Nephron (organoid): Measurements from ENCODE around the gene LENG9.
A peak's percentile ranks its signal among the peaks of the same experiment; 100 is the strongest.

Experiments
- H3K27ac Mint-ChIP-seq, 3 experiments: 2 replicates each; pipeline ENCODE4 v1.8.0; 2020; ENCODE audit warnings: mixed read lengths in 3 of 3, mild to moderate bottlenecking in 2 of 3, moderate library complexity in 1 of 3
- H3K27me3 Mint-ChIP-seq: 2 replicates; pipeline ENCODE4 v1.8.0; 2021; ENCODE audit warnings: low read depth, mild to moderate bottlenecking, moderate library complexity, mixed read lengths
- H3K36me3 Mint-ChIP-seq: 2 replicates; pipeline ENCODE4 v1.8.0; 2020; ENCODE audit warnings: low read depth, mixed read lengths
- H3K4me1 Mint-ChIP-seq: 2 replicates; pipeline ENCODE4 v1.8.0; 2020; ENCODE audit warnings: mixed read lengths
- H3K4me3 Mint-ChIP-seq, 3 experiments: 2 replicates each; pipeline ENCODE4 v1.8.0; 2020; ENCODE audit warnings: mild to moderate bottlenecking in 3 of 3, mixed read lengths in 3 of 3, moderate library complexity in 2 of 3
- H3K9me3 Mint-ChIP-seq: 2 replicates; pipeline ENCODE4 v1.8.0; 2020; ENCODE audit warnings: mixed read lengths
- CTCF ChIP-seq, 3 experiments: fragments of 200-600 bp; sonication (generic); IDR thresholded peaks; one replicate each; pipeline ENCODE4 v1.5.0; 2021; ENCODE audit warnings: antibody characterized with exemption in 3 of 3; ENCODE audit not compliant: unreplicated experiment in 3 of 3

The LENG9 gene

GRCh38 chr19:54478677-54479266 is 15.2 kb upstream of the LENG9 start:
- H3K4me1 Mint-ChIP-seq: peaks cover 17% of the 10 kb centered on the region

GRCh38 chr19:54477650-54478049 is 14.1 kb upstream of the LENG9 start:
- H3K9me3 Mint-ChIP-seq: no peaks in the 10 kb centered on the region
- no peak overlapping the region for H3K4me3 Mint-ChIP-seq
- H3K4me1 Mint-ChIP-seq: peaks cover 25% of the 10 kb centered on the region
- peaks cover 21% of the 10 kb centered on the region for H3K27me3 Mint-ChIP-seq
- H3K27ac Mint-ChIP-seq: peak overlapping the region in 2 of 3 experiments; percentile 7 to 53
- TF ChIP-seq CTCF (IDR thresholded peaks at IDR 0.05; ENCODE audit: unreplicated experiment in 3 of 3): no peak
- no peaks in the 10 kb centered on the region for H3K36me3 Mint-ChIP-seq

More at GRCh38 chr19:54478677-54479266, 15.2 kb upstream of the LENG9 start:
- Mint-ChIP-seq H3K9me3 (no peaks in the 10 kb centered on the region), H3K27ac (peak overlapping the region in 2 of 3 experiments; percentile 50 to 53), H3K27me3 (peaks cover 21% of the 10 kb centered on the region), H3K36me3 (no peaks in the 10 kb centered on the region), H3K4me3 (no peak overlapping the region)
- TF ChIP-seq CTCF (IDR thresholded peaks at IDR 0.05; ENCODE audit: unreplicated experiment in 3 of 3): peak; percentile 62 to 73 (median 70)

GRCh38 chr19:54475706-54476105 is 12.1 kb upstream of the LENG9 start:
- peaks cover 17% of the 10 kb centered on the region for H3K27me3 Mint-ChIP-seq
- no peak overlapping the region for H3K4me3 Mint-ChIP-seq
- no peak for TF ChIP-seq CTCF (IDR thresholded peaks at IDR 0.05; ENCODE audit: unreplicated experiment in 3 of 3)
- no peaks in the 10 kb centered on the region for H3K36me3 Mint-ChIP-seq
- no peak overlapping the region for H3K27ac Mint-ChIP-seq
- no peaks in the 10 kb centered on the region for H3K9me3 Mint-ChIP-seq
- H3K4me1 Mint-ChIP-seq: peaks cover 25% of the 10 kb centered on the region

- peaks cover 7% of the 10 kb centered on the region for H3K36me3 Mint-ChIP-seq
- H3K27ac Mint-ChIP-seq: peak overlapping the region; percentile 97 to 99 (median 99)
- peaks cover 39% of the 10 kb centered on the region for H3K4me1 Mint-ChIP-seq
- no peak for TF ChIP-seq CTCF (IDR thresholded peaks at IDR 0.05; ENCODE audit: unreplicated experiment in 3 of 3)
- H3K9me3 Mint-ChIP-seq: no peaks in the 10 kb centered on the region
- H3K4me3 Mint-ChIP-seq: peak overlapping the region; percentile 76 to 83 (median 77)
- H3K27me3 Mint-ChIP-seq: peaks cover 24% of the 10 kb centered on the region
These were observed 10.4 kb upstream of the LENG9 start for GRCh38 chr19:54473892-54474372.

- H3K4me1 Mint-ChIP-seq: peaks cover 35% of the 10 kb centered on the region
- no peak for TF ChIP-seq CTCF (IDR thresholded peaks at IDR 0.05; ENCODE audit: unreplicated experiment in 3 of 3)
- H3K4me3 Mint-ChIP-seq: peak within 1 kb of the TSS; percentile 76 to 83 (median 77)
- H3K27ac Mint-ChIP-seq: peak within 1 kb of the TSS; percentile 97 to 99 (median 99)
- H3K36me3 Mint-ChIP-seq: peaks cover 9% of the 10 kb centered on the region
- H3K9me3 Mint-ChIP-seq: no peaks in the 10 kb centered on the region
- peaks cover 20% of the 10 kb centered on the region for H3K27me3 Mint-ChIP-seq
These were observed 9.7 kb upstream of the LENG9 start, which contains the start of gene CDC42EP5 for GRCh38 chr19:54473071-54473891. Gene CDC42EP5, minus strand, starts transcription at chr19:54473296. Its CDS starts 7,749 bp downstream, at chr19:54465547.
